Measurements from ENCODE around the gene CDC42BPA.

The CDC42BPA gene

GRCh38 chr1:226993814-226994585 is 324.3 kb downstream of the CDC42BPA start:
- Histone ChIP-seq H2AFZ (ENCODE audit: insufficient read depth, low read length, poor library complexity) (no peak overlapping the region), H3K4me3 (ENCODE audit: low read depth, low read length) (no peak overlapping the region), H3K18ac (ENCODE audit: low read length) (no peak overlapping the region), H2BK12ac (ENCODE audit: low read length) (no peak overlapping the region), H3K4ac (ENCODE audit: low read depth, low read length) (no peak overlapping the region), H3K27me3 (ENCODE audit: insufficient read depth, low read length) (no peaks in the 10 kb centered on the region), H3K79me1 (ENCODE audit: low read length) (no peaks in the 10 kb centered on the region), H2BK5ac (ENCODE audit: low read depth, low read length, poor library complexity) (no peak overlapping the region), H3K27ac (ENCODE audit: low read depth, low read length) (no peak overlapping the region), H3K9me3 (ENCODE audit: insufficient read depth, low read depth, low read length) (no peaks in the 10 kb centered on the region), H3K4me2 (ENCODE audit: low read length) (no peak overlapping the region), H4K8ac (ENCODE audit: low read depth, low read length) (no peak overlapping the region), H3K9ac (ENCODE audit: low read length) (no peak overlapping the region), H2AK5ac (ENCODE audit: low read length) (no peak overlapping the region), H2BK120ac (ENCODE audit: insufficient read depth, low read length, poor library complexity) (no peak overlapping the region), H3K14ac (ENCODE audit: low read length) (no peak overlapping the region), H4K12ac (ENCODE audit: low read depth, low read length) (no peak overlapping the region), H3K79me2 (ENCODE audit: control insufficient read depth, insufficient read depth, low read length, poor library complexity) (no peaks in the 10 kb centered on the region), H3K23ac (ENCODE audit: low read length) (no peak overlapping the region), H3K36me3 (ENCODE audit: control insufficient read depth in 1 of 2, insufficient read depth in 2 of 2, low read length in 2 of 2) (peaks cover 4% of the 10 kb centered on the region in 2 experiments), H3K4me1 (ENCODE audit: control insufficient read depth in 1 of 2, insufficient read depth in 2 of 2, low read length in 2 of 2) (peaks cover 0 to 5% of the 10 kb centered on the region in 2 experiments), H4K91ac (ENCODE audit: low read depth, low read length) (no peak overlapping the region)
- DNase-seq, result no peak
- no CpG with 5 or more reads among the region's 22 CpGs for WGBS (ENCODE audit: extremely low coverage, insufficient coverage, insufficient read length)

DNA sequence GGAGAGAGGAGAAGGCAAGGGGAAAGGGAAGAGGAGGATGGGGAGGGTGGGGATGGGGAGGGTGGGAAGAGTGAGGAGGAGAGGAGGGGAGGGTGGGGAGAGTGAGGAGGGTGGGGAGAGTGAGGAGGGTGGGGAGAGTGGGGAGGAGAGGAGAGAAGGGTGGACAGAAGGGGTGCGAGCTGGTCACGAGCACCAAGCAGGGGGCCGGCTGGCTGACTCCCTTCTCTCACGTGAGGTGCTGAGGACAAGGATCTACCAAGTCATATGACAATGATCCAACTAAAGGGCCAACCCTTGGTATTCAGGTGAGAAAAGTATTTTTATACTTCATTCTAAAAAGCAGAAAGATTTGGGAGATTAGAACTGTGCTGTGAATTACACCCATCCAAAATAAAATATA is 326.4 kb downstream of the CDC42BPA start:
- Histone ChIP-seq H3K14ac (ENCODE audit: low read length) (no peak overlapping the region), H3K4ac (ENCODE audit: low read depth, low read length) (no peak overlapping the region), H3K9me3 (ENCODE audit: insufficient read depth, low read depth, low read length) (no peaks in the 10 kb centered on the region), H3K79me2 (ENCODE audit: control insufficient read depth, insufficient read depth, low read length, poor library complexity) (no peaks in the 10 kb centered on the region), H3K27me3 (ENCODE audit: insufficient read depth, low read length) (no peaks in the 10 kb centered on the region), H3K4me2 (ENCODE audit: low read length) (no peak overlapping the region), H3K23ac (ENCODE audit: low read length) (no peak overlapping the region), H2BK12ac (ENCODE audit: low read length) (no peak overlapping the region), H3K27ac (ENCODE audit: low read depth, low read length) (no peak overlapping the region), H2AFZ (ENCODE audit: insufficient read depth, low read length, poor library complexity) (no peak overlapping the region), H2BK120ac (ENCODE audit: insufficient read depth, low read length, poor library complexity) (no peak overlapping the region), H3K9ac (ENCODE audit: low read length) (no peak overlapping the region), H2AK5ac (ENCODE audit: low read length) (no peak overlapping the region), H3K79me1 (ENCODE audit: low read length) (no peaks in the 10 kb centered on the region), H4K8ac (ENCODE audit: low read depth, low read length) (no peak overlapping the region), H2BK5ac (ENCODE audit: low read depth, low read length, poor library complexity) (no peak overlapping the region), H3K4me1 (ENCODE audit: control insufficient read depth in 1 of 2, insufficient read depth in 2 of 2, low read length in 2 of 2) (peaks cover 9 to 15% of the 10 kb centered on the region in 2 experiments), H4K91ac (ENCODE audit: low read depth, low read length) (no peak overlapping the region), H4K12ac (ENCODE audit: low read depth, low read length) (no peak overlapping the region), H3K18ac (ENCODE audit: low read length) (no peak overlapping the region), H3K4me3 (ENCODE audit: low read depth, low read length) (no peak overlapping the region), H3K36me3 (ENCODE audit: control insufficient read depth in 1 of 2, insufficient read depth in 2 of 2, low read length in 2 of 2) (peaks cover 4 to 7% of the 10 kb centered on the region in 2 experiments)
- DNase-seq, result no peak
- WGBS (ENCODE audit: extremely low coverage, insufficient coverage, insufficient read length), result no CpG with 5 or more reads among the region's 4 CpGs

- Histone ChIP-seq H3K9me3 (ENCODE audit: insufficient read depth, low read depth, low read length) (no peaks in the 10 kb centered on the region), H3K79me1 (ENCODE audit: low read length) (no peaks in the 10 kb centered on the region), H3K4me2 (ENCODE audit: low read length) (no peak overlapping the region), H3K4ac (ENCODE audit: low read depth, low read length) (no peak overlapping the region), H3K23ac (ENCODE audit: low read length) (no peak overlapping the region), H2BK12ac (ENCODE audit: low read length) (no peak overlapping the region), H4K8ac (ENCODE audit: low read depth, low read length) (no peak overlapping the region), H3K27me3 (ENCODE audit: insufficient read depth, low read length) (no peaks in the 10 kb centered on the region), H3K79me2 (ENCODE audit: control insufficient read depth, insufficient read depth, low read length, poor library complexity) (no peaks in the 10 kb centered on the region), H2AK5ac (ENCODE audit: low read length) (no peak overlapping the region), H3K4me3 (ENCODE audit: low read depth, low read length) (no peak overlapping the region), H3K9ac (ENCODE audit: low read length) (no peak overlapping the region), H3K14ac (ENCODE audit: low read length) (no peak overlapping the region), H2AFZ (ENCODE audit: insufficient read depth, low read length, poor library complexity) (no peak overlapping the region), H4K12ac (ENCODE audit: low read depth, low read length) (no peak overlapping the region), H3K18ac (ENCODE audit: low read length) (no peak overlapping the region), H4K91ac (ENCODE audit: low read depth, low read length) (no peak overlapping the region), H2BK5ac (ENCODE audit: low read depth, low read length, poor library complexity) (no peak overlapping the region), H2BK120ac (ENCODE audit: insufficient read depth, low read length, poor library complexity) (no peak overlapping the region), H3K36me3 (ENCODE audit: control insufficient read depth in 1 of 2, insufficient read depth in 2 of 2, low read length in 2 of 2) (peaks cover 7 to 9% of the 10 kb centered on the region in 2 experiments), H3K27ac (ENCODE audit: low read depth, low read length) (no peak overlapping the region), H3K4me1 (ENCODE audit: control insufficient read depth in 1 of 2, insufficient read depth in 2 of 2, low read length in 2 of 2) (peaks cover 9 to 15% of the 10 kb centered on the region in 2 experiments)
- DNase-seq, result no peak
- WGBS (ENCODE audit: extremely low coverage, insufficient coverage, insufficient read length), result no CpG with 5 or more reads among the region's 10 CpGs
Measured at GRCh38 chr1:226990133-226990716, 328.1 kb downstream of the CDC42BPA start.

- H3K18ac ChIP-seq (ENCODE audit: low read length), result no peak overlapping the region
- no peak overlapping the region for H4K91ac ChIP-seq (ENCODE audit: low read depth, low read length)
- H2BK12ac ChIP-seq (ENCODE audit: low read length), result no peak overlapping the region
- H3K27ac ChIP-seq (ENCODE audit: low read depth, low read length), result no peak overlapping the region
- DNase-seq, result no peak
- H3K14ac ChIP-seq (ENCODE audit: low read length), result no peak overlapping the region
- no peaks in the 10 kb centered on the region for H3K79me1 ChIP-seq (ENCODE audit: low read length)
- no peaks in the 10 kb centered on the region for H3K27me3 ChIP-seq (ENCODE audit: insufficient read depth, low read length)
- H2BK5ac ChIP-seq (ENCODE audit: low read depth, low read length, poor library complexity), result no peak overlapping the region
- peaks cover 9 to 15% of the 10 kb centered on the region in 2 experiments for H3K4me1 ChIP-seq (ENCODE audit: control insufficient read depth in 1 of 2, insufficient read depth in 2 of 2, low read length in 2 of 2)
- no peak overlapping the region for H2AK5ac ChIP-seq (ENCODE audit: low read length)
- H3K4me3 ChIP-seq (ENCODE audit: low read depth, low read length), result no peak overlapping the region
- peaks cover 3 to 9% of the 10 kb centered on the region in 2 experiments for H3K36me3 ChIP-seq (ENCODE audit: control insufficient read depth in 1 of 2, insufficient read depth in 2 of 2, low read length in 2 of 2)
- H4K12ac ChIP-seq (ENCODE audit: low read depth, low read length), result no peak overlapping the region
- H3K4me2 ChIP-seq (ENCODE audit: low read length), result no peak overlapping the region
- H3K23ac ChIP-seq (ENCODE audit: low read length), result no peak overlapping the region
- H3K9ac ChIP-seq (ENCODE audit: low read length), result no peak overlapping the region
- H3K9me3 ChIP-seq (ENCODE audit: insufficient read depth, low read depth, low read length), result no peaks in the 10 kb centered on the region
- WGBS (ENCODE audit: extremely low coverage, insufficient coverage, insufficient read length), result no CpG with 5 or more reads among the region's 12 CpGs
- H2AFZ ChIP-seq (ENCODE audit: insufficient read depth, low read length, poor library complexity), result no peak overlapping the region
- H2BK120ac ChIP-seq (ENCODE audit: insufficient read depth, low read length, poor library complexity), result no peak overlapping the region
- H3K4ac ChIP-seq (ENCODE audit: low read depth, low read length), result no peak overlapping the region
- H3K79me2 ChIP-seq (ENCODE audit: control insufficient read depth, insufficient read depth, low read length, poor library complexity), result no peaks in the 10 kb centered on the region
- H4K8ac ChIP-seq (ENCODE audit: low read depth, low read length), result no peak overlapping the region
Measured at GRCh38 chr1:226989085-226989920, 329.0 kb downstream of the CDC42BPA start.
